ENCODE data around the gene GDPD5.

DNA sequence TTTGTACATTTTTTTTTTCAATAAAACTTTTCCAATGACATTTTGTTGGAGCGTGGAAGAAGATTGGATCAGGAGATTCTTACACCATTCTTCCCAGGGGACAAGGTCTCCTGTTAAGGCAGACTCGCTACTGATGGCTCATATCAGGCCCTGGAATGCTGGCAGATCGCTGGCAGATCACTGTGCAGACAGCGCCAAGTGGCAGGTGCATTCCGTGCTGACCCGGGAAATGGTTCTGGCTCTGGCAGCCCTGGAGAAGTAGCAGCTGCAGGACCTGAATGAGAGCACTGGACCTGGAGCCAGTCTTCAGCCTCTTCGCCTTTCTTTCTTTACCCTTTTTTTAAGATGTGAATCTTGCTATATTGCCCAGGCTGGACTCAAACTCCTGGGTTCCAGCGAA lies 47.0 kb upstream of the GDPD5 start:
- TF ChIP-seq CTCF (IDR thresholded peaks at IDR 0.05) (no peak), POLR2A (IDR thresholded peaks at IDR 0.05) (no peak), POLR2AphosphoS5 (IDR thresholded peaks at IDR 0.05) (no peak)

All from stomach (tissue), 4 donors.